HEK293 (cell line): ENCODE data around the gene TNFRSF9.
A peak's percentile ranks its signal among the peaks of the same experiment; 100 is the strongest.

Experiments used
- CTCF ChIA-PET: fragments of 350-600 bp; formaldehyde crosslinking; extraction: SDS; loops from one replicate; lab custom pipeline; 2021; ENCODE audit warnings: antibody characterized with exemption; lab: Yijun Ruan, JAX
- POLR2A ChIA-PET: fragments of 300-600 bp; formaldehyde crosslinking; extraction: SDS; loops from one replicate; lab custom pipeline; 2020; ENCODE audit warnings: antibody characterized with exemption, inconsistent platforms; lab: Yijun Ruan, JAX
- H3K27ac ChIP-seq: fragments of 200-500 bp; sonication (Bioruptor generic); 2 replicates; pipeline ENCODE4 v1.5.1; 2014; ENCODE audit warnings: low read depth, low read length, control low read depth, inconsistent platforms; ENCODE audit errors: extremely low read depth
- H3K36me3 ChIP-seq, 2 experiments: fragments of 200-500 bp in 1 of 2; sonication (Bioruptor generic) in 1 of 2; 1 replicate in 1 of 2; 2 replicates in 1 of 2; pipeline ENCODE4 v1.5.1; 2014 to 2017; ENCODE audit warnings: inconsistent platforms in 2 of 2, low read length in 2 of 2; ENCODE audit not compliant: control insufficient read depth in 2 of 2, insufficient read depth in 1 of 2
- H3K4me1 ChIP-seq: fragments of 200-500 bp; sonication (Bioruptor generic); 2 replicates; pipeline ENCODE4 v1.5.1; 2014; ENCODE audit warnings: mild to moderate bottlenecking, low read length, inconsistent platforms; ENCODE audit not compliant: control insufficient read depth, insufficient read depth
- H3K4me3 ChIP-seq: 2 replicates; pipeline ENCODE4 v1.5.1; 2011; ENCODE audit warnings: low read depth, mild to moderate bottlenecking, control low read depth, low read length, moderate library complexity
- H3K9me3 ChIP-seq: fragments of 200-500 bp; sonication (Bioruptor generic); 2 replicates; pipeline ENCODE4 v1.5.1; 2014; ENCODE audit warnings: low read depth, low read length, inconsistent platforms; ENCODE audit not compliant: control insufficient read depth, insufficient read depth
- HOXD13 ChIP-seq: sonication (generic); formaldehyde crosslinking; IDR thresholded peaks from 2 replicates; pipeline ENCODE4 v1.8.0; 2022; ENCODE audit warnings: missing genetic modification reagents, borderline replicate concordance
- OSR2 ChIP-seq: fragments of 450-650 bp; formaldehyde crosslinking; IDR thresholded peaks from 2 replicates; pipeline ENCODE4 v1.5.1; 2016; ENCODE audit warnings: missing biosample characterization, missing genetic modification characterization
- OVOL3 ChIP-seq: fragments of 450-650 bp; formaldehyde crosslinking; IDR thresholded peaks from 2 replicates; pipeline ENCODE4 v1.5.1; 2016; ENCODE audit warnings: missing biosample characterization, missing genetic modification characterization
- WT1 ChIP-seq: fragments of 450-650 bp; formaldehyde crosslinking; IDR thresholded peaks from 2 replicates; pipeline ENCODE4 v1.5.1; 2016; ENCODE audit warnings: missing biosample characterization, missing genetic modification characterization
- ZBTB8A ChIP-seq: fragments of 450-650 bp; formaldehyde crosslinking; IDR thresholded peaks from 2 replicates; pipeline ENCODE4 v1.5.1; 2016; ENCODE audit warnings: missing biosample characterization, missing genetic modification characterization
- ZFP3 ChIP-seq: fragments of 450-650 bp; formaldehyde crosslinking; IDR thresholded peaks from 2 replicates; pipeline ENCODE4 v1.5.1; 2016; ENCODE audit warnings: low read depth, missing biosample characterization, missing genetic modification characterization
- ZNF169 ChIP-seq: fragments of 450-650 bp; formaldehyde crosslinking; IDR thresholded peaks from 2 replicates; pipeline ENCODE4 v1.5.1; 2016; ENCODE audit warnings: missing biosample characterization, missing genetic modification characterization
- ZNF19 ChIP-seq: fragments of 450-650 bp; formaldehyde crosslinking; IDR thresholded peaks from 2 replicates; pipeline ENCODE4; 2016; ENCODE audit warnings: missing biosample characterization, missing genetic modification characterization, low read depth
- ZNF24 ChIP-seq: fragments of 450-650 bp; formaldehyde crosslinking; IDR thresholded peaks from 2 replicates; pipeline ENCODE4 v1.5.1; 2016; ENCODE audit warnings: missing biosample characterization, missing genetic modification characterization
- ZNF324 ChIP-seq: fragments of 450-650 bp; formaldehyde crosslinking; IDR thresholded peaks from 2 replicates; pipeline ENCODE4 v1.5.1; 2016; ENCODE audit warnings: missing biosample characterization, missing genetic modification characterization
- ZNF416 ChIP-seq: fragments of 450-650 bp; formaldehyde crosslinking; IDR thresholded peaks from 2 replicates; pipeline ENCODE4 v1.5.1; 2016; ENCODE audit warnings: missing biosample characterization, missing genetic modification characterization
- ZNF529 ChIP-seq: fragments of 450-650 bp; formaldehyde crosslinking; IDR thresholded peaks from 2 replicates; pipeline ENCODE4 v1.5.1; 2017; ENCODE audit warnings: missing genetic modification characterization, missing biosample characterization; ENCODE audit not compliant: insufficient replicate concordance
- ZNF555 ChIP-seq: fragments of 450-650 bp; formaldehyde crosslinking; conservative IDR thresholded peaks from 2 replicates; pipeline ENCODE4 v1.5.1; 2017; ENCODE audit warnings: missing biosample characterization, mild to moderate bottlenecking, missing genetic modification characterization, inconsistent platforms
- ZNF561 ChIP-seq: fragments of 450-650 bp; IDR thresholded peaks from 2 replicates; pipeline ENCODE4 v1.5.1; 2018; ENCODE audit warnings: missing biosample characterization, missing genetic modification characterization, borderline replicate concordance
- ZNF624 ChIP-seq: fragments of 450-650 bp; formaldehyde crosslinking; IDR thresholded peaks from 2 replicates; pipeline ENCODE4 v1.5.1; 2017; ENCODE audit warnings: missing biosample characterization, missing genetic modification characterization
- ZNF629 ChIP-seq: fragments of 450-650 bp; formaldehyde crosslinking; IDR thresholded peaks from 2 replicates; pipeline ENCODE4 v1.5.1; 2017; ENCODE audit warnings: missing biosample characterization, missing genetic modification characterization
- ZSCAN16 ChIP-seq: fragments of 450-650 bp; formaldehyde crosslinking; IDR thresholded peaks from 2 replicates; pipeline ENCODE4 v1.5.1; 2016; ENCODE audit warnings: missing biosample characterization, missing genetic modification characterization
- TF ChIP-seq, protein P1 (sequence below): fragments of 450-650 bp; formaldehyde crosslinking; IDR thresholded peaks from 2 replicates; pipeline ENCODE4 v1.5.1; 2016; ENCODE audit warnings: missing biosample characterization, missing genetic modification characterization
- TF ChIP-seq, protein P2 (sequence below): fragments of 450-650 bp; IDR thresholded peaks from 2 replicates; pipeline ENCODE4 v1.5.1; 2018; ENCODE audit warnings: missing biosample characterization, missing genetic modification characterization
- TF ChIP-seq, protein P3 (sequence below): fragments of 450-650 bp; formaldehyde crosslinking; IDR thresholded peaks from 2 replicates; pipeline ENCODE4 v1.5.1; 2016; ENCODE audit warnings: missing biosample characterization, missing genetic modification characterization
- TF ChIP-seq, protein P4 (sequence below): fragments of 450-650 bp; formaldehyde crosslinking; IDR thresholded peaks from 2 replicates; pipeline ENCODE4 v1.5.1; 2016; ENCODE audit warnings: missing biosample characterization, missing genetic modification characterization, borderline replicate concordance
- TF ChIP-seq, protein P5 (sequence below): fragments of 450-650 bp; formaldehyde crosslinking; IDR thresholded peaks from 2 replicates; pipeline ENCODE4 v1.5.1; 2016; ENCODE audit warnings: missing biosample characterization, missing genetic modification characterization
- TF ChIP-seq, protein P6 (sequence below): fragments of 450-650 bp; formaldehyde crosslinking; IDR thresholded peaks from 2 replicates; pipeline ENCODE4 v1.5.1; 2017; ENCODE audit warnings: missing biosample characterization, missing genetic modification characterization
- TF ChIP-seq, protein P7 (sequence below): fragments of 450-650 bp; formaldehyde crosslinking; IDR thresholded peaks from 2 replicates; pipeline ENCODE4 v1.5.1; 2017; ENCODE audit warnings: missing biosample characterization, missing genetic modification characterization

TNFRSF9 gene

DNA sequence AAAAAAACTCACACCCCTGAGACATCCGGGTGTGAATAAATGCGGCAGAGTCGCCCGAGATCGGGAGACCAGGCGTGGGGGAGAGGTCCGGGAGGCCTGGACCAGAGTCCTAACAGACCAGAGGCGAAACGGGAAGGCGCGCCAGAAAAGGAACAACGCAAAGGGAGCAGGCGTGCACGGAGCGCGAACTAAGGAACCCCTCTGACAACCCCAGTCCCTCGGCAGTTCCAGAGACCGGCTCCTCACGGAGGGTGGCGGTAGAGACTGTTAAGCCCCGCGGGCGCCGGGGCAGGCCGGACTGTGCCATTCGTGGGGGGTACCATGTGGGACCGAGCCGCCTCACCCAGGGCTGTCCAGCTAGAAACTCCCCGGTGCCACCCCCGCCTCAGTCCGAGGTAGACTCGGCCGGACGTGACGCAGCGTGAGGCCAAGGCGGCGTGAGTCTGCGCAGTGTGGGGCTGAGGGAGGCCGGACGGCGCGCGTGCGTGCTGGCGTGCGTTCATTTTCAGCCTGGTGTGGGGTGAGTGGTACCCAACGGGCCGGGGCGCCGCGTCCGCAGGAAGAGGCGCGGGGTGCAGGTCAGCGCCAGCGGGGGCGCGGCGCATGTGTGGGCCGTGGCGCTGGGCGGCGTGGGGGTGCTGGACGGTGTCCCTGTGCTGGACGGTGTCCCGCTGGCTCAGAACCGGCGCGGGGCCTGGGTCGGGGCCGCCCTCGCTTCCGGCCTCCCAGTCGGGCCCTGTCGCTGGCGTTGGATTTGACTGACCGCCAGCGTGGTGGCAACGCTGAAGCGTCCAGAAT lies 20.8 kb upstream of the TNFRSF9 start, which contains the start of gene PARK7:
Gene PARK7 (plus strand): TSS at position 496 of the 798 bp plus-strand sequence. CDS start 1,075 bp downstream, outside the sequence.
- Histone ChIP-seq H3K4me1 (no peaks in the 10 kb centered on the region), H3K4me3 (peak within 1 kb of the TSS; percentile 88), H3K9me3 (no peaks in the 10 kb centered on the region), H3K36me3 (peaks cover 30 to 37% of the 10 kb centered on the region in 2 experiments), H3K27ac (peak within 1 kb of the TSS; percentile 74)
- CTCF ChIA-PET, result interaction anchor here (0.7 to 1.3 kb wide), 2 partner anchors 12 to 53 kb away, joined by 3 to 4 read pairs; no protein-coding TSS in a partner anchor
- POLR2A ChIA-PET, result interaction anchor here (0.5 to 1.6 kb wide), 15 partner anchors 10 to 419 kb away, joined by 3 to 7 read pairs (median 4); partner anchors contain the start of gene TNFRSF9
- TF ChIP-seq ZNF629 (peak; percentile 89), ZNF416 (tag by site-specific recombination) (no peak), ZNF624 (tag by site-specific recombination) (no peak), ZNF555 (tag by site-specific recombination) (no peak), ZNF19 (tag by site-specific recombination) (no peak), ZNF561 (tag by site-specific recombination) (peak; percentile 73), ZSCAN16 (tag by site-specific recombination) (no peak), ZFP3 (tag by site-specific recombination) (no peak), ZNF529 (tag by site-specific recombination) (no peak), HOXD13 (CRISPR knock-in tag) (no peak), OSR2 (tag by site-specific recombination) (no peak), ZBTB8A (tag by site-specific recombination) (peak; percentile 87), OVOL3 (peak; percentile 71), WT1 (tag by site-specific recombination) (peak; percentile 28), ZNF169 (tag by site-specific recombination) (no peak), ZNF324 (peak; percentile 73), ZNF24 (peak; percentile 76)
- TF ChIP-seq, protein P1, sequence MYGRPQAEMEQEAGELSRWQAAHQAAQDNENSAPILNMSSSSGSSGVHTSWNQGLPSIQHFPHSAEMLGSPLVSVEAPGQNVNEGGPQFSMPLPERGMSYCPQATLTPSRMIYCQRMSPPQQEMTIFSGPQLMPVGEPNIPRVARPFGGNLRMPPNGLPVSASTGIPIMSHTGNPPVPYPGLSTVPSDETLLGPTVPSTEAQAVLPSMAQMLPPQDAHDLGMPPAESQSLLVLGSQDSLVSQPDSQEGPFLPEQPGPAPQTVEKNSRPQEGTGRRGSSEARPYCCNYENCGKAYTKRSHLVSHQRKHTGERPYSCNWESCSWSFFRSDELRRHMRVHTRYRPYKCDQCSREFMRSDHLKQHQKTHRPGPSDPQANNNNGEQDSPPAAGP (tag by site-specific recombination), result peak; percentile 91
- TF ChIP-seq, protein P2, sequence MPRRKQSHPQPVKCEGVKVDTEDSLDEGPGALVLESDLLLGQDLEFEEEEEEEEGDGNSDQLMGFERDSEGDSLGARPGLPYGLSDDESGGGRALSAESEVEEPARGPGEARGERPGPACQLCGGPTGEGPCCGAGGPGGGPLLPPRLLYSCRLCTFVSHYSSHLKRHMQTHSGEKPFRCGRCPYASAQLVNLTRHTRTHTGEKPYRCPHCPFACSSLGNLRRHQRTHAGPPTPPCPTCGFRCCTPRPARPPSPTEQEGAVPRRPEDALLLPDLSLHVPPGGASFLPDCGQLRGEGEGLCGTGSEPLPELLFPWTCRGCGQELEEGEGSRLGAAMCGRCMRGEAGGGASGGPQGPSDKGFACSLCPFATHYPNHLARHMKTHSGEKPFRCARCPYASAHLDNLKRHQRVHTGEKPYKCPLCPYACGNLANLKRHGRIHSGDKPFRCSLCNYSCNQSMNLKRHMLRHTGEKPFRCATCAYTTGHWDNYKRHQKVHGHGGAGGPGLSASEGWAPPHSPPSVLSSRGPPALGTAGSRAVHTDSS, result no peak
- TF ChIP-seq, protein P3, sequence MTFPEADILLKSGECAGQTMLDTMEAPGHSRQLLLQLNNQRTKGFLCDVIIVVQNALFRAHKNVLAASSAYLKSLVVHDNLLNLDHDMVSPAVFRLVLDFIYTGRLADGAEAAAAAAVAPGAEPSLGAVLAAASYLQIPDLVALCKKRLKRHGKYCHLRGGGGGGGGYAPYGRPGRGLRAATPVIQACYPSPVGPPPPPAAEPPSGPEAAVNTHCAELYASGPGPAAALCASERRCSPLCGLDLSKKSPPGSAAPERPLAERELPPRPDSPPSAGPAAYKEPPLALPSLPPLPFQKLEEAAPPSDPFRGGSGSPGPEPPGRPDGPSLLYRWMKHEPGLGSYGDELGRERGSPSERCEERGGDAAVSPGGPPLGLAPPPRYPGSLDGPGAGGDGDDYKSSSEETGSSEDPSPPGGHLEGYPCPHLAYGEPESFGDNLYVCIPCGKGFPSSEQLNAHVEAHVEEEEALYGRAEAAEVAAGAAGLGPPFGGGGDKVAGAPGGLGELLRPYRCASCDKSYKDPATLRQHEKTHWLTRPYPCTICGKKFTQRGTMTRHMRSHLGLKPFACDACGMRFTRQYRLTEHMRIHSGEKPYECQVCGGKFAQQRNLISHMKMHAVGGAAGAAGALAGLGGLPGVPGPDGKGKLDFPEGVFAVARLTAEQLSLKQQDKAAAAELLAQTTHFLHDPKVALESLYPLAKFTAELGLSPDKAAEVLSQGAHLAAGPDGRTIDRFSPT (tag by site-specific recombination), result peak; percentile 79
- TF ChIP-seq, protein P4, sequence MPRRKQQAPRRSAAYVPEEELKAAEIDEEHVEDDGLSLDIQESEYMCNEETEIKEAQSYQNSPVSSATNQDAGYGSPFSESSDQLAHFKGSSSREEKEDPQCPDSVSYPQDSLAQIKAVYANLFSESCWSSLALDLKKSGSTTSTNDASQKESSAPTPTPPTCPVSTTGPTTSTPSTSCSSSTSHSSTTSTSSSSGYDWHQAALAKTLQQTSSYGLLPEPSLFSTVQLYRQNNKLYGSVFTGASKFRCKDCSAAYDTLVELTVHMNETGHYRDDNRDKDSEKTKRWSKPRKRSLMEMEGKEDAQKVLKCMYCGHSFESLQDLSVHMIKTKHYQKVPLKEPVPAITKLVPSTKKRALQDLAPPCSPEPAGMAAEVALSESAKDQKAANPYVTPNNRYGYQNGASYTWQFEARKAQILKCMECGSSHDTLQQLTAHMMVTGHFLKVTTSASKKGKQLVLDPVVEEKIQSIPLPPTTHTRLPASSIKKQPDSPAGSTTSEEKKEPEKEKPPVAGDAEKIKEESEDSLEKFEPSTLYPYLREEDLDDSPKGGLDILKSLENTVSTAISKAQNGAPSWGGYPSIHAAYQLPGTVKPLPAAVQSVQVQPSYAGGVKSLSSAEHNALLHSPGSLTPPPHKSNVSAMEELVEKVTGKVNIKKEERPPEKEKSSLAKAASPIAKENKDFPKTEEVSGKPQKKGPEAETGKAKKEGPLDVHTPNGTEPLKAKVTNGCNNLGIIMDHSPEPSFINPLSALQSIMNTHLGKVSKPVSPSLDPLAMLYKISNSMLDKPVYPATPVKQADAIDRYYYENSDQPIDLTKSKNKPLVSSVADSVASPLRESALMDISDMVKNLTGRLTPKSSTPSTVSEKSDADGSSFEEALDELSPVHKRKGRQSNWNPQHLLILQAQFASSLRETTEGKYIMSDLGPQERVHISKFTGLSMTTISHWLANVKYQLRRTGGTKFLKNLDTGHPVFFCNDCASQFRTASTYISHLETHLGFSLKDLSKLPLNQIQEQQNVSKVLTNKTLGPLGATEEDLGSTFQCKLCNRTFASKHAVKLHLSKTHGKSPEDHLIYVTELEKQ, result peak; percentile 13; the same call in 1 of the 2 replicates
- TF ChIP-seq, protein P5, sequence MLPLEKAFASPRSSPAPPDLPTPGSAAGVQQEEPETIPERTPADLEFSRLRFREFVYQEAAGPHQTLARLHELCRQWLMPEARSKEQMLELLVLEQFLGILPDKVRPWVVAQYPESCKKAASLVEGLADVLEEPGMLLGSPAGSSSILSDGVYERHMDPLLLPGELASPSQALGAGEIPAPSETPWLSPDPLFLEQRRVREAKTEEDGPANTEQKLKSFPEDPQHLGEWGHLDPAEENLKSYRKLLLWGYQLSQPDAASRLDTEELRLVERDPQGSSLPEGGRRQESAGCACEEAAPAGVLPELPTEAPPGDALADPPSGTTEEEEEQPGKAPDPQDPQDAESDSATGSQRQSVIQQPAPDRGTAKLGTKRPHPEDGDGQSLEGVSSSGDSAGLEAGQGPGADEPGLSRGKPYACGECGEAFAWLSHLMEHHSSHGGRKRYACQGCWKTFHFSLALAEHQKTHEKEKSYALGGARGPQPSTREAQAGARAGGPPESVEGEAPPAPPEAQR (tag by site-specific recombination), result peak; percentile 45; the same call in 1 of the 2 replicates
- TF ChIP-seq, protein P6, sequence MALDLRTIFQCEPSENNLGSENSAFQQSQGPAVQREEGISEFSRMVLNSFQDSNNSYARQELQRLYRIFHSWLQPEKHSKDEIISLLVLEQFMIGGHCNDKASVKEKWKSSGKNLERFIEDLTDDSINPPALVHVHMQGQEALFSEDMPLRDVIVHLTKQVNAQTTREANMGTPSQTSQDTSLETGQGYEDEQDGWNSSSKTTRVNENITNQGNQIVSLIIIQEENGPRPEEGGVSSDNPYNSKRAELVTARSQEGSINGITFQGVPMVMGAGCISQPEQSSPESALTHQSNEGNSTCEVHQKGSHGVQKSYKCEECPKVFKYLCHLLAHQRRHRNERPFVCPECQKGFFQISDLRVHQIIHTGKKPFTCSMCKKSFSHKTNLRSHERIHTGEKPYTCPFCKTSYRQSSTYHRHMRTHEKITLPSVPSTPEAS (tag by site-specific recombination), result 0 out of 2 replicates have a peak, but pooled peaks have one; percentile 17
- TF ChIP-seq, protein P7, sequence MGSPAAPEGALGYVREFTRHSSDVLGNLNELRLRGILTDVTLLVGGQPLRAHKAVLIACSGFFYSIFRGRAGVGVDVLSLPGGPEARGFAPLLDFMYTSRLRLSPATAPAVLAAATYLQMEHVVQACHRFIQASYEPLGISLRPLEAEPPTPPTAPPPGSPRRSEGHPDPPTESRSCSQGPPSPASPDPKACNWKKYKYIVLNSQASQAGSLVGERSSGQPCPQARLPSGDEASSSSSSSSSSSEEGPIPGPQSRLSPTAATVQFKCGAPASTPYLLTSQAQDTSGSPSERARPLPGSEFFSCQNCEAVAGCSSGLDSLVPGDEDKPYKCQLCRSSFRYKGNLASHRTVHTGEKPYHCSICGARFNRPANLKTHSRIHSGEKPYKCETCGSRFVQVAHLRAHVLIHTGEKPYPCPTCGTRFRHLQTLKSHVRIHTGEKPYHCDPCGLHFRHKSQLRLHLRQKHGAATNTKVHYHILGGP (tag by site-specific recombination), result no peak
